GM20431 (cell line): ENCODE results near the gene KLHL7.
"Not testable (repeated sequence)": the region's sequence is repeated elsewhere in the genome, so short reads cannot be mapped to it uniquely, and the experiment has no call there.

Experiments used
- in situ Hi-C: fragments of 300-500 bp; cut with MseI, MboI; formaldehyde crosslinking; loops from one replicate; pipeline ENCODE4 v1.15.0; 2020; ENCODE audit warnings: low sequenced_read_pairs; ENCODE audit not compliant: unreplicated experiment

KLHL7 gene

DNA sequence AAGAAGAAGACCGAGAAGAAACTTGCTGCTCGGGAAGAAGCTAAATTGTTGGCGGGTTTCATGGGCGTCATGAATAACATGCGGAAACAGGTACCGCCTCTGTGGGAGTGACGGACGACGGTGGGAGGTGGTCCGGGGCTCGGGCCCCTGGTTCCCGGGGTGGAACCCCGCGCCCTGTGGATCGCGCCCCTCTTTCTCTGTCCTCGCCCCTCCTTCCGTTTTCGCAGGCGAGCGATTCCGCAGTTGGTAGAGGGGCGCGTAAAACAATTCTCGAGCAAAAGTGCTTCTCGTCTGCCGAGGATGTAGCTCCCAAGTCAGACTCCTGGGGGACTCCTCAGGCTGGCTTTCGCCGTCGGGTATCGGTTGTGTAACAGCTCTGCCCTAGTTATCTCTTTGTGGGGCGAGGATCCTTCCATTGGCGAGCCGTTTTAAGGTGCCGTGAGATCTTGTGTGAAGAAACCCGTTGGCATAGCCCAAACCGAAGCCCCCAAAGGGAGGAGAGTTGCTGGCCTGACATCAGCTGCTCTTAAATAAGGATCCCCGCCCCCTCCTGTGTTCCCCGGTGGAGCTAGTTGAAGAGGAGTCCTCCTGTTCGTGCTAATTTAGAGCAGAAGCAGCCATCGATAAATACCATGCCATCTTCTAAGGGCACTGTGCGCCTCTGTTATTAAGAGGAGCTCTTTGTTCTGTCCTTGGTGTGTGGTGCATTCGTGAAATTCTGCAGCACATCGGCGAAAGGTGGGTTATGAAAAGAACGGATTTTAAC, 655 bp downstream of the KLHL7 start:
- in situ Hi-C loops: no loop called here

GRCh38 chr7:23106823-23107663, 1.5 kb downstream of the KLHL7 start:
- in situ Hi-C loops: no loop called here

GRCh38 chr7:23107781-23108180, 2.2 kb downstream of the KLHL7 start:
- in situ Hi-C loops: no loop called here

- in situ Hi-C loops: no loop called here
These were observed 3.4 kb downstream of the KLHL7 start for GRCh38 chr7:23108995-23109394.

DNA sequence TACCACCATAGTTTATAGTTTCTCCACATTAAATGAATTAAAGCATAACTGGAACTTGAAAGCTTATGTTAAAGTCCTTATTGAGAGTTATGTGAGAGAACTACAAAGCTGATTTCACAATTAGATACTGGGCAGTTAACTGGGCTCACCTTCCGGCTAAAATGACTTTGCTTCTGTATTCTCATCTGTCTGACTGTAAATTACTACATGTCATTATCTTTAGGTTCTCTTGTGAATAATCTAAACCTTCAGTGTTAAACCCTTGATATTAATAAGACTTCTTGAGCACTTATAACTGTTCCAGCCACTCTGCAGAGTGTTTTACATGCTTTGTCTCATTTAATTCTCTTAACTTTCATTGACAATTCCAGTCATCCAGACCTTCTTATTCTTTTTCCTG, 3.9 kb downstream of the KLHL7 start:
- in situ Hi-C loops: no loop called here

- in situ Hi-C loops: no loop called here
These were observed 9.3 kb downstream of the KLHL7 start for GRCh38 chr7:23114896-23115295.

DNA sequence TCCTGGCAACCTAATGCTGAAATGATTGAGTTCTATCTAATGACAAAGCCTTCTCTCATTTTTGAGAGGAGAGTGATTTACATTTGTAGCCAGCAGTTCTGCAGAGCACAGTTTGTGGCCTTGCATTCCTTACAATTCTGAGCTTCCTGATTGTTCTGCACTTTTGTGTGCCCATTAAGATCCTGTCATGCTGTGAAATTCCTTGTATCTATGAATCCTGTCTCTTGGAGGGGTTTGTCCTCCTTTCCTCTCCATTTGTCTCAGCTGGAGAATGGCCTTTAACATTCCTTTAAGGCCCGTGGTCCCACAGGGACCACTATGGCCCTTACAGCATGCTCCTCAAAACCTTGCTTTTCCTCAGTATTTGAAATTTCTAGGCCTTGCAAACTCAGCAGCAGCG, 10.4 kb downstream of the KLHL7 start:
- in situ Hi-C loops: no loop called here

DNA sequence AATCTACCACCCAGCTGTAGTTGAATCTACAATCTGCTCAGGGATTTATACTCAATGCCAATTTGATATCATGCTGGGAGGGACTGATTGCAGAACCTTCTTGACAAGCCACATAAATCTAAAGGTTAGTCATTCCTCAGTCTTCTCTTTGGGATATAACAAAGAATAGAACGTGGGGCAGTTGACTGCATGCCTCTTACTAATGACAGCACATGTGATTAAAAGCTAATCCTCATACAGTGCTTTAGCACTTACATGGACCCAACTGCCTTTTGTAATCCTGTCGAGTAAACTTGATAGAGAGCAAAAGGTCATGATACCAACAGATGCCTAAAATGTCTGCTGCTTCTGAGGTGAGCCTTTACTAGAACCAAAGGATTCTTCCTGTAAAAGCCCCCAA, 12.3 kb downstream of the KLHL7 start:
- in situ Hi-C loops: no loop called here

DNA sequence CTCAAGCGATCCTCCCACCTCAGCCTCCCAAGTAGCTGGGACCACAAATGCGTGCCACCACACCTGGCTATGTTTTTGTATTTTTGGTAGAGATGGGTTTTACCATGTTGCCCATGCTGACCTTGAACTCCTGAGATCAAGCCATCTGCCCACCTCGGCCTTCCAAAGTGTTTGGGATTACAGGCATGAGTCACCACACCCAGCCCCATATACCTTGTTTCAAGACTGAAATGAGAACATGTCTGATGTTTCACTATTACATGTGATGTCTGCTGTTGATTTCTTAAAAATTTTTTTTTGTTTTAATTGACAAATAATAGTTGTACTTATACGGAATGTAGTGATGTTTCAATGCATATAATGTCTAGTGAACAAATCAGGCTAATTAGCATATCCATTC, 14.5 kb downstream of the KLHL7 start:
- in situ Hi-C loops: no loop called here

- in situ Hi-C loops: no loop called here
These were observed 15.6 kb downstream of the KLHL7 start for GRCh38 chr7:23121165-23121564.

DNA sequence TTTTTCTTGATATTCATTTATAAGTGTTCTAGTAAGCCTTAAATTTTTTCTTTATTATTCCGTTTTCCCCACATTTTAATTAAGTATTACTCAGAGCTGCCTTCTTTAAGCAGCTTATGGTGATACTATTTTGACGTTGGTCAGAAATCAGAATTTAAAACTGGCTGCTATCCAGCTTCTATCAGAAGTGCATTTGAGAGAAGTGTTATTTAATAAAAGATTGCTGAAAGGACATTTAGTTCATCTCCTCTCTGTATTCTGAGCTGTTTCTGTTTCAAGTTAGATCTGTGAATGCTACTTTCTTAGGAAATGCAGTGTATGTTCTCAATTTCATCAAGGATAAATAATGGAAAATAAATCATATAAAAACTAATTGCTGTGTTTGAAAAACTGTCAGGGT, 17.4 kb downstream of the KLHL7 start:
- in situ Hi-C loops: no loop called here

DNA sequence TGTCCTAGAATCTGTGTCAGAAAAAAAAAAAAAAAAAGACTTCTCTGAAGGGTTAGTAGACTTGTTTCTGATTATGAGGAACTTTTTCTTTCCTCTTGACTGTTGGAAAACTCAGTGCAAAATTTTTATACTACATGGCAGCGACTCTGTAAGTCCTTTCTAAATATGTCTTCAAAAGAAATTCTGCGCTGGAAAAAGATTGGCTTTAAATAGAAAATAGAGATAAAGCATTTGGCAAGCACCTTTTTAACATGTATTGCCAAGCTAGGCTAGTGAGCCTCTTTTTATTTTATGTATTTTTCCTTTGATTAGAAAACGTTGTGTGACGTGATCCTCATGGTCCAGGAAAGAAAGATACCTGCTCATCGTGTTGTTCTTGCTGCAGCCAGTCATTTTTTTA, 17.9 kb downstream of the KLHL7 start:
- in situ Hi-C loops: no loop called here

- in situ Hi-C loops: no loop called here
These were observed 23.5 kb downstream of the KLHL7 start for GRCh38 chr7:23129036-23129435.

- in situ Hi-C loops: not testable (repeated sequence)
These were observed 26.2 kb downstream of the KLHL7 start for GRCh38 chr7:23131799-23132198.

GRCh38 chr7:23133797-23134196, 28.2 kb downstream of the KLHL7 start:
- in situ Hi-C loops: no loop called here

DNA sequence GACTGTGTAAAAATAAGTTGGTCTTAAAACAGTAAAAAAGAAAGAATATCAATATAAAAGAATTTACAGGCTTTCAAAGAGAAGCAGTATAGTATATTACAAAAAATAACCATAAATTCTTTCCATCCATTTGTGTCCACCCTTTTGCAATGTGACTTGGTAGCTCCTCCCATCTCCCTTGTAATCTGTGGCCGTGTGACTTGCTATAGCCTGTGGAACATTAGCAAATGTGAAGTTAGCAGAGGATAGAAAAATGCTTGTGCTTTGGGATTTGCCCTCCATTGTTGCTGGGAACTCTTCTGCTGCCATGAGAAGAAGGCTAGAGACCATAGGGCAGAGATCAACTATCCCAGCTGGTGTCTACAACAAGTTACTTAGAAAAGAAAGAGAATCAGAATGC, 30.2 kb downstream of the KLHL7 start:
- in situ Hi-C loops: no loop called here

DNA sequence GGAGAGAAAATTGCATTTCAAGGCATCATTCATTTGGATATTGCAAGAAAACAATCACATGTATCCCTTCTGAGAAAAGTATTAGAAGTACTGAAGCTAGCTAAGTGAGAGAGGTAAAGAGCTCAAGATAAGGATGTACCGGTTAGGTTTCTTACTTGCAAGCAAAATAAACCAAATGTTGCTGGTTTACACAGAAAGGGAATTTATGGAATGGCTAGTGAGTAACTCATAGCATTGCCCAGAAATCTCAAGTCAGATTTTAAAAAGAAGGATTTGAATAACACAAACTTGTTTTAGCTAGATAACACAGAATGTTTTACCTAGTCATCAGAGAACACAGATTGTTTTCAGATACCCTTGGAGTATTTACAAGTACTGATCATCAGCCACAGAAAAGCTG, 30.6 kb downstream of the KLHL7 start:
- in situ Hi-C loops: no loop called here

GRCh38 chr7:23157679-23158078, 52.1 kb downstream of the KLHL7 start:
- in situ Hi-C loops: no loop called here

DNA sequence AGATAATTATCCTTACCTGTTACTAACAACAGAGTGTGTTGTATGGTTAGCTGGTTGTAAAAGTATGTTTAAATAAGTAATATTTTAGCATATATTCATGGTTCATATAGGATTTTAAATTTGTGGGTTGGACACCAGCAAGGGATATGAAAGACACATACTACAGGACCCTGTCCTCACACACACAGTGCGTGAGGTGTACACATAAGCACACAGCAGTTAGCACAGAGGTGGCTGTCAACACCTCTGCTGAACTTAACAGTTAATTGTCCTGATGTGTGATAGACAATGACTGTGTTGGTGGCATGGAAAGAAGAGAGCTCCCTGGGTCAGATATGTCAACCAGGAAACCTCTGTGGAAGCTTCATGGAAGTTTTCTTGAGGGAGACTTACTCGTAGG, 53.0 kb downstream of the KLHL7 start:
- in situ Hi-C loops: no loop called here

GRCh38 chr7:23161482-23161881, 55.9 kb downstream of the KLHL7 start:
- in situ Hi-C loops: no loop called here

DNA sequence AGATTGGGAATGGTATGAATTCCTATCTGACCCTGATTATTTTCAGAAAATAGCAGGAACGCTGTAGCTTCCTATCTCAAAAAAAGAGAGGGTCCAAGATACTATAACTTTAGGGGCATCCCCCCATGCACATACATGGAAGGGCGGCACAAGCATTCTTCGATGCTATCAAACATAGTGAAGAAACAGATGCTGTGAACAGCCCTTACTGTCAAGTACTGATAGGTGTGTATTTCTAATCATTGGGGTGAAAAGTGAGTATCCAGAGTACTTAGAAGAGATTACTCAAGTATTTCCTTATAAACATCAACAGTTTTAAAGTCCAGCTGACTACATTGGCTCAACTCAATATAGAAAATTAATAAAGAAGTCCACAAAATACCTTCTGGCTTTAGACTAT, 59.3 kb downstream of the KLHL7 start:
- in situ Hi-C loops: no loop called here

GRCh38 chr7:23165316-23165715, 59.7 kb downstream of the KLHL7 start:
- in situ Hi-C loops: no loop called here
